ENCODE measurements around the gene TRIM17.

The TRIM17 gene

GRCh38 chr1:228400692-228401454 lies 15.8 kb downstream of the TRIM17 start:
- TF ChIP-seq JUND (IDR thresholded peaks at IDR 0.05; ENCODE audit: low read depth), result no peak
- in situ Hi-C loops (cut with HindIII; ENCODE audit: low pct_unique_long_range_greater_than_20kb, low sequenced_read_pairs), result no loop called here
- DNase-seq (ENCODE audit: low read depth in 1 of 2, low spot score in 1 of 2), result no peak

GRCh38 chr1:228400237-228400651 lies 16.4 kb downstream of the TRIM17 start:
- in situ Hi-C loops (cut with HindIII; ENCODE audit: low pct_unique_long_range_greater_than_20kb, low sequenced_read_pairs), result no loop called here
- no peak for DNase-seq (ENCODE audit: low read depth in 1 of 2, low spot score in 1 of 2)
- TF ChIP-seq JUND (IDR thresholded peaks at IDR 0.05; ENCODE audit: low read depth), result no peak

- no peak for TF ChIP-seq JUND (IDR thresholded peaks at IDR 0.05; ENCODE audit: low read depth)
- no peak for DNase-seq (ENCODE audit: low read depth in 1 of 2, low spot score in 1 of 2)
- in situ Hi-C loops (cut with HindIII; ENCODE audit: low pct_unique_long_range_greater_than_20kb, low sequenced_read_pairs), result no loop called here
Measured at GRCh38 chr1:228399531-228400236, 17.0 kb downstream of the TRIM17 start.

- no peak for TF ChIP-seq JUND (IDR thresholded peaks at IDR 0.05; ENCODE audit: low read depth)
- in situ Hi-C loops (cut with HindIII; ENCODE audit: low pct_unique_long_range_greater_than_20kb, low sequenced_read_pairs), result no loop called here
- no peak for DNase-seq (ENCODE audit: low read depth in 1 of 2, low spot score in 1 of 2)
Measured at GRCh38 chr1:228398741-228399461, 17.8 kb downstream of the TRIM17 start.

- in situ Hi-C loops (cut with HindIII; ENCODE audit: low pct_unique_long_range_greater_than_20kb, low sequenced_read_pairs), result no loop called here
- TF ChIP-seq JUND (IDR thresholded peaks at IDR 0.05; ENCODE audit: low read depth), result no peak
- no peak for DNase-seq (ENCODE audit: low read depth in 1 of 2, low spot score in 1 of 2)
Measured at GRCh38 chr1:228397966-228398365, 18.7 kb downstream of the TRIM17 start.

GRCh38 chr1:228396770-228397662 lies 19.6 kb downstream of the TRIM17 start:
- TF ChIP-seq JUND (IDR thresholded peaks at IDR 0.05; ENCODE audit: low read depth), result no peak
- in situ Hi-C loops (cut with HindIII; ENCODE audit: low pct_unique_long_range_greater_than_20kb, low sequenced_read_pairs), result no loop called here
- DNase-seq (ENCODE audit: low read depth in 1 of 2, low spot score in 1 of 2), result no peak

GRCh38 chr1:228394571-228395394 lies 21.9 kb downstream of the TRIM17 start:
- in situ Hi-C loops (cut with HindIII; ENCODE audit: low pct_unique_long_range_greater_than_20kb, low sequenced_read_pairs), result no loop called here
- TF ChIP-seq JUND (IDR thresholded peaks at IDR 0.05; ENCODE audit: low read depth), result no peak
- DNase-seq (ENCODE audit: low read depth in 1 of 2, low spot score in 1 of 2), result no peak

- in situ Hi-C loops (cut with HindIII; ENCODE audit: low pct_unique_long_range_greater_than_20kb, low sequenced_read_pairs), result no loop called here
- no peak for DNase-seq (ENCODE audit: low read depth in 1 of 2, low spot score in 1 of 2)
- no peak for TF ChIP-seq JUND (IDR thresholded peaks at IDR 0.05; ENCODE audit: low read depth)
Measured at GRCh38 chr1:228393811-228394570, 22.7 kb downstream of the TRIM17 start.

GRCh38 chr1:228393268-228393701 lies 23.4 kb downstream of the TRIM17 start:
- in situ Hi-C loops (cut with HindIII; ENCODE audit: low pct_unique_long_range_greater_than_20kb, low sequenced_read_pairs), result no loop called here
- TF ChIP-seq JUND (IDR thresholded peaks at IDR 0.05; ENCODE audit: low read depth), result no peak
- peak in 1 of 2 experiments; percentile 78 for DNase-seq (ENCODE audit: low read depth in 1 of 2, low spot score in 1 of 2)

GRCh38 chr1:228392111-228392936 lies 24.3 kb downstream of the TRIM17 start:
- no peak for DNase-seq (ENCODE audit: low read depth in 1 of 2, low spot score in 1 of 2)
- TF ChIP-seq JUND (IDR thresholded peaks at IDR 0.05; ENCODE audit: low read depth), result no peak
- in situ Hi-C loops (cut with HindIII; ENCODE audit: low pct_unique_long_range_greater_than_20kb, low sequenced_read_pairs), result no loop called here

All from T47D (cell line).